ENCODE measurements around the gene RNF220.

RNF220 gene

GRCh38 chr1:44437107-44437716 lies 32.2 kb downstream of the RNF220 start:
- TF ChIP-seq CTCF (conservative IDR thresholded peaks at IDR 0.05), result no peak
- H3K27ac ChIP-seq, result no peak overlapping the region

GRCh38 chr1:44442791-44443190 lies 37.7 kb downstream of the RNF220 start:
- H3K27ac ChIP-seq, result no peak overlapping the region
- TF ChIP-seq CTCF (conservative IDR thresholded peaks at IDR 0.05), result no peak

GRCh38 chr1:44447051-44447810 lies 42.2 kb downstream of the RNF220 start:
- H3K27ac ChIP-seq, result no peak overlapping the region
- TF ChIP-seq CTCF (conservative IDR thresholded peaks at IDR 0.05), result no peak

GRCh38 chr1:44453798-44454349 lies 48.8 kb downstream of the RNF220 start:
- H3K27ac ChIP-seq, result no peak overlapping the region
- no peak for TF ChIP-seq CTCF (conservative IDR thresholded peaks at IDR 0.05)

GRCh38 chr1:44454704-44455103 lies 49.6 kb downstream of the RNF220 start:
- no peak for TF ChIP-seq CTCF (conservative IDR thresholded peaks at IDR 0.05)
- H3K27ac ChIP-seq, result no peak overlapping the region

- H3K27ac ChIP-seq, result no peak overlapping the region
- TF ChIP-seq CTCF (conservative IDR thresholded peaks at IDR 0.05), result no peak
Observed at GRCh38 chr1:44460107-44460882, 55.2 kb downstream of the RNF220 start.

GRCh38 chr1:44464361-44464760 lies 59.3 kb downstream of the RNF220 start:
- no peak for TF ChIP-seq CTCF (conservative IDR thresholded peaks at IDR 0.05)
- no peak overlapping the region for H3K27ac ChIP-seq

Data from VCaP (cell line).